Superior temporal gyrus (tissue), 1 donor: ENCODE results near the gene HIVEP2.

Experiments
- DNase-seq: peaks from one replicate; pipeline ENCODE4 v3.0.0-alpha.2; 2016; ENCODE audit errors: extremely low spot score

HIVEP2 gene

DNA sequence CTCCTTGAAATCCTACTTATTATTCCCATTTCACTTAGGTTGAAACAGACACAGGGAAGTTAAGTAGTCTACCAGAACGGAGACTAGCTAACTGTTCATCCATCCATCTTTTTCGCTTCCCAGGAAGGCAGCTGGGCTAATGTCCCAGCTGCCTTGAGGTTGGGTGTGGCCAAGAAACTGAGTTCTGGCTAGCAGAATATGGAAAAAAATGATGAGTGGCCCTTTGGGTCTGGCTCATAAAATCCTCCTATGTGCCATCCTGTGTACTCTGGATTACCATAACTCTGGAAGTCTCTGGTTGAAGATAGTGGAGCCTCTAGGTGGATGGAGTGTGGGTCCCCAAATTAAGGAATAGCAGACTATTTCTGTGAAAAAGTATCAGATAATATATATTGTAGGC, 206.2 kb downstream of the HIVEP2 start:
- DNase-seq = no peak

DNA sequence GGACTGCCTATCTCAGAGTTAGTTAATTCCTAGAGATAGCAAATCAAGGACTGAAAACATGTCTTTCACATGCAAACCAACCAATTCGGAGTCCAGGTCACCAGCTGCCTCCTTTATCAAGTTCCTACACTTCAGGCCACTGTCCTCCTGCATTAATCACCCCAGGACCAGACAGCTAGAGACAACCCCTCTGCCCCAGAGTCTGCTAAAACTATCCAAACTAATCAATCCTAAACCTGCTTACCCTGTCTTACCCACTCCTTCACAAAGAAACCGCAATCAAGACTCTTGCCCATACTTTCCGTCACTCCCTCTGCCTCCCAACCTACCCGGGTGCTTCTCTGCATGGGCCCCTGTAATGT, 207.0 kb downstream of the HIVEP2 start:
- DNase-seq = no peak

DNA sequence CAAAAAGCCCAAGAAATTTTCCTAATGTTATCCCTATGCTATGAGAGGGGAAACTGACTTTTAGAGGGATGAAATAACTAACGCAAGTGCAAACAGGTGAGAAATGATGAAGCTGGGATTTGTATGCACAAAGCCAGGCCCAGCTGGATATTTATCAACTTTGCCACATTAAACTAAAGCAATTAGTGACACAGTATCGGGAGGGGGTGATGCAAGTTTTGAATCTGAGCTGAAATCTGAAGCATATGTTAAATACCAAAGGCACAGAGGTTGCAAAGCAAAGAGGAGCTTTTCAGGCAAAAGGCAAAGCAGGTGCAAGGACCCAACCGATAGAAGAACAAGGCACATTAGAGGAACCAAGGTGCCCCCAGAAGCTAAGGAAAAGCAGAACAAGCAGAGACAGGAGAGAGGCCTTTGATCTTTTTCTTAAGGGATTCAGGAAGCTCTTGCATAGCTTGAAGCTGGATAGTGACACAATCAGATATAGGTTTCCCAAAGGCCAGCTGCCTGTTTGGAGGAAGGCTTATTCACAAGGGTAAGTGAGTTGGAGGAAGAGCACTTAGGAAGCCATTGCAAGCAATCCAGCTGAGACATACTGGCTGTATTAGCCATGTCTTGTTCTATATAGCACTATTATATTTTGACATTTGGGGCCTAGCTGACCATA, 207.5 kb downstream of the HIVEP2 start:
- DNase-seq = no peak

DNA sequence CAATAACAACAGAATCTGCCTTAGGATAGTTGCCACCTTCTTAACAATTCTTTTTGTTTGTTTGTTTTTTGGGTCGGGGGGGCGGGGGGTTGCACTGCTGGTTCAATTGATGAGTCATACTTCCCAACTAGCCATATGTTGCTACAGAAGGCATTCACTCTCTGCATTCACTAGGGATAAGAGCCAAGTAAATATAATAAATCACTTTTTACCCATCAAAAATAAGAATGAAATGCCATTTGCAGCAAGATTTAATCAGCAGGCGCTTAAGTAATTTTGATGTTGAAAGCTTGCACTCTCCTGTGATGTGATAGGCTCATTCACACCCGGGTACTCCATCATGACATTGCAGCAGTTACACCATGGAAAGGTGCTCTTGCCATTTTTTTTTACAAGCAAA, 209.8 kb downstream of the HIVEP2 start:
- no peak for DNase-seq

DNA sequence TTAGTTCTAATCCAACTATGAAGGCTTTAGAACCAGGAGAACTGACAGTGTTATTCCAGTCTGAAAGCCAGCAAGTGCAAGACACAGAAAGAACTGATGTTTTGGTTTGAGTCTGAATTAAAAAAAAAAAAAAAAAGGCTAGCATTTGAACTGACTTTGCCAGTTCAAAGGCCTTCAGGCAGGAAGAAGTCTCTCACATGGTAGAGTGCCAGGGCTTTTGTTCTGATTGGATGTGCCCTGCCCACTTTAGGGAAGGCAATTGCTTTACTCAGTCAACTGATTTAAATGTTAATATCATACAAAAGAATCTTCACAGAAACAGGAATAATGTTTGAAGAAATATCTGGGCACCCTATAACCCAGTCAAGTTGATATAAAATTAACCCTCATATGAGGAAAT, 212.2 kb downstream of the HIVEP2 start:
- DNase-seq = no peak

DNA sequence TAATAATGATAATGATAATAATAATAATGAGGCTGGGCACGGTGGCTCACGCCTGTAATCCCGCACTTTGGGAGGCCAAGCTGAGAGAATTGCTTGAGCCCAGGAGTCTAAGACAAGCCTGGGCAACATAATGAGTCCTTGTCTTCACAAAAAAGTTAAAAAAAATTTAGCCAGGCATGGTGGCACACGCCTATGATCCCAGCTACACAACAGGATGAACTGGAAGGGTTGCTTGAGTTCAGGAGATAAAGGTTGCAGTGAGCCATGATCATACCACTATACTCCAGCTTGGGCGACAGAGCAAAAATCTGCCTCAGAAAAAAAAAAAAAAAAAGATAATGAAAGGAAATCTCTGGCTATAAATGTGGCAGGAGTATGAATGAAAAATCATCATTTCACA, 213.4 kb downstream of the HIVEP2 start:
- no peak for DNase-seq

DNA sequence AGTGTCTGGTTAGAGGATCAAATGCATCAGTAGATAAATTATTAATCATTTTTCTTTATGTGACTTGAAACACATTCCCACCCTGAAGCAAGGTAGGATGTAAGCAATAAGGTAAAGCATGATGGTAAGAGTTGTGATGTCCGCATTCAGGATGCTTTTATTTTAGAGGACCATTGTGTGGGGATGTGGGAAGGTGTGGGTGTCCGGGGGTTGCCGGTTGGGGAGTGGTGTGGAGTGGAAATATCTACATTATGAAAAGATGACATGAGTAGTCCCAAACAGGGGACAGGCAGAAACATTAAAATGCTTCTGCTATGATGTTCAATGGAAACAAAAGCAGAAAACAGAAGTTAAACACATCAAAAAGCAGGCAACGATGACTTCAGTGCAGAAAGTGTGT, 215.4 kb downstream of the HIVEP2 start:
- DNase-seq = no peak

DNA sequence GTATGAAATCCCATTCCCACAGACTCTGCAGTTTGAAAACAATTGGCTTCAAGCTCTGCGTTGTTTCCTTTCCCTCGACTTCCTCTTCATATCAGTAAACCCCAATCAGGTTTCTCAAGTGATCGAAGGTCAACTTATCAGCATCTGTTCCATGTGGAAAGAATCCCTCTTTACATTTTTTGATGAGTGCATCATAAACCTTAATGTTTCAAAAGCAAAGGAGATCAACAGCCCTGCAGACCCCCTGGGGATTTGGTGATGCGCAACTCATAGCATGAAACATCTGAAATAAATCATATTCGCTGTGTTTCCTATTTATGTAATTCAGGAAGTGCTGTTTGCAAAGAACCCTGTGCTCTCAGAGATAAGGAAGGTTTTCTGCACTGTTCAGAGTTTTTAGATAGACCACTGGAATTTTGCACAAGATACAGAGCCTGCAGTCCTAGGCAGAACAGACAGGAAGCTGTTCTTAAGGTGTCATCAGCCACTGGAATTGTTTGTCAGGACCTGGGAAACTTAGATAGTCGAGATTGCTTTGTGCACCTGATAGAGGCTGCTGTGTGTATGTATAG, 216.0 kb downstream of the HIVEP2 start:
- no peak for DNase-seq

DNA sequence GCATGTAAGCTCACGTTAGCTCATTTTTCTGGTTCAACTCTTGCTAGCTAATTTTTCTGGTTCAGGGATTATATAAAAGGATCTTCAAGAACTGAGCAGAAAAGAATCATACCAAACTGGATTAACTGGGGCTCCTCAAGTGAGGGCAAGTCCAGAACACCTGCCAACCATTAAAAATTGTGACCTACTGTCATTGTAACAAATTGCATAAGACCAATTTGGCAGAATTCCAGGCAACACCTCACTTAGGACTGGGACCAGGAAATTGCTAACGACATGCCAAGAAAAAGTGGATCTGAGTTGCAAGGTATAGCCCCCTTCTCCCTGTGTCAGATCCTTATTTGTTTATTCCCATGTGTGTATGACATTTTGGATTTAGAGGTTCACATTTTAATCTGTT, 216.6 kb downstream of the HIVEP2 start:
- no peak for DNase-seq

DNA sequence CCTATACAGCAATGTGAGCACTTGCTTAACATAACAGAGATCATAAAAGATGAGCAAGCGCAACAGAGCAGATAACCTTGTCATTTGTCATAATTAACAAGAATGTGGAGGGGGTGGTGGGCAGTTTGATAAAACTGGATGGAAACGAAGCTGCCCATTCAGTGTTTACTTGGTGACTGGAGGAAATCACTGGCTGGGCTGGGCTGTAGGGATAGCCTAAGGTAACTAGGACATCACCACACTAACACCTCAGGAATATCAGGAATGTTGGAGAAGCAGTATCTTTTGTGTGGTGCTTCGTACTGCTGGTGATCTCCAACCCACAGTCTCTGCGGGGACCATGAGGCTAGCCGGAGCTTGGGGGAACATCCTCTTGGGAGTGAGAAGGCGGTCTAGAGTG, 218.4 kb downstream of the HIVEP2 start:
- DNase-seq = no peak

DNA sequence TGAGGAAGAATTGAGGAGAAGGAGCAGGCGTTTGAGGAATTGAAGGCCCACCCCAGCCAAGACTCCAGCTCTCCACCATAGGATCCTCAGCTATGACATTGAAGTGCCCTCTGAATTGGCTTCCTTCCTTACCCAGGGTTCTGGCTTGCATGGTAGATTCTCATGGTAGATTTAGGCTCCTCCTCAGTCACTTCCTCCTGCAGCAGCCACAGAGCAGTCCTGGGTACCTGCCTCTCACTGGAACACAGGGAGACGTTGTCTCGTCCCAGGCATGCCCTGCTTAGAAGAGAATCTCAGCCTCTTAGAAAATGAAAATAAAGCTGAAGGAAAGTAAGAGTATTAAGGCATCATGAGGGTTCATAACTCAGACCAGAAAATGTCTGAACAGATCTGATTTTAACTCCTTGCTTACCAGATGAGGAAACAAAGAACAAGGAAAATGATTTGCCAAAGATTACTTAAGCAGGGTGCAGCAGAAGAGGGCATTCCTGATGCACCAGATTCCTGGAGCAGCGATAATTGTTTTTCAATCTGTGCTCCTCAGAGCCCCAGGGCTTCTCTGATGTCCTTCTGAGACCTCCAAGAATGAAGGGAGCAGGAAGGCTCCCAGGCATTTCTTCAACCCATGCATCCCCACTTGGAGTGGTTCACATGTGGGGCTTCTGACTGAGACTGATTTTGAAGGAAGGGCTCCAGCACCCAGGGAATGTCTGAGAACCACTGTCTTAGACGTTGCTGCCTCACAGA, 219.8 kb downstream of the HIVEP2 start:
- no peak for DNase-seq

DNA sequence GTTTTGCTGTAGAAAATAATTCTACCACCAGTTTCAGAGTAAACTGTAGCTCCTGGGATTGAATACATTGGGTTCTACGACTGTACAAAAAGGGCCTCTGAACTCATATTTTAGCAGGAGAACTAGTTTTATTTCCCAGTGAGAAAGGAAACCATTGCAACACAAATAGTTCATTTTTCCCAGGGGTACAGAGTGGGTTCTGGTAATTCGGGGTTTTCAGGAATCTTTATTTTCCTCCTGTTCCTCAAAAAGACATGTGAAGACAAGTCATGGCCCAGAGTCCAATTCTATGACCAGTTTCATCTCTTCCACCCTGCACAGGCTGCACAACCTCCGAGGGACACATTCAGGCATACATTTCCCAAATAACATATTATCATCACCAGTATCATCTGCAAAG, 222.1 kb downstream of the HIVEP2 start:
- no peak for DNase-seq

DNA sequence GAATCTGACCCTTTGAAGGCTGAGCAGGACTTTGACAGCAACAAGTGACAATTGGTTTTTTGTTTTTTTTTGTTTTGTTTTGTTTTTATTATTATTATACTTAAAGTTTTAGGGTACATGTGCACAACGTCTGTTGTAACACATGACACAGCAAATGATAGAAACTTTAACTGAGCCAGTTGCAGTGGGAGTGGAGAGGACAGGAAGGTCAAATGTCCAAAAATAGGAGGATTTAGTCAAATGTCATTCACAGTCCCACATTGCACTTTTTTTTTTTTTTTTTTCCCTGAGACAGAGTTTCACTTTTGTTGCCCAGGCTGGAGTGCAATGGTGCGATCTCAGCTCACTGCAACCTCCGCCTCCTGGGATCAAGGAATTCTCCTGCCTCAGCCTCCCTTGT, 223.0 kb downstream of the HIVEP2 start:
- no peak for DNase-seq

DNA sequence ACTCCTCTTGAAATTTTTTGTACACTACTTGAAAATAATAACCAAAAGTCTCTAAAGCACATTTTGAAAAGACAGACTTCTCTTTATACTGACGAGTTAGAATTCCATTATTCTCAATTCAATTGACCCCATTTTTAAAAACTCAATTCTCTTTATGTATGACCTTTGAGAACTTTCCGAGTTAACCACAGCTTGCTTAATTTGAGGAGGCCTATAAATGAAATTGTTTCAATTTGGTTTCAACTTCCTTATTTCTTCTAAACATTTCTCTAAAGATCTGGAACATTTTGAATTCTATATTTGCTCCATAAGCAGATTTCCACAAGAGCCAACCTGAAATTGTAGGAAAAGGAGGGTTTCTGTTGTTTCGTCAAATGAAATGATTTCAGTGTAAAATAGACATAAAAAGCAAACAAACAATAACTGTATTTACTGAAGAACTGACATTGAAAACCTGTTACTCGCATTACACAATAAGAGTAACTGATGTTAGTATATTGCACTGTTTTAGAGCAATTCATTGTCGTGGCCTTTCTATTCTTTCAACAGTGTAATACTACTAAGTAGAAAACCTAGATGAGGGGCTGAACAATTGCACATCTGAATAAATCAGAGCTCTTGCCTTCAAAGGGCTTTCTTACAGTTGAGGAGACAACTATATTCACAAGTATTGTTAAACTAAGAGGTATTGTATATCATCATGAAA, 223.6 kb downstream of the HIVEP2 start:
- no peak for DNase-seq

DNA sequence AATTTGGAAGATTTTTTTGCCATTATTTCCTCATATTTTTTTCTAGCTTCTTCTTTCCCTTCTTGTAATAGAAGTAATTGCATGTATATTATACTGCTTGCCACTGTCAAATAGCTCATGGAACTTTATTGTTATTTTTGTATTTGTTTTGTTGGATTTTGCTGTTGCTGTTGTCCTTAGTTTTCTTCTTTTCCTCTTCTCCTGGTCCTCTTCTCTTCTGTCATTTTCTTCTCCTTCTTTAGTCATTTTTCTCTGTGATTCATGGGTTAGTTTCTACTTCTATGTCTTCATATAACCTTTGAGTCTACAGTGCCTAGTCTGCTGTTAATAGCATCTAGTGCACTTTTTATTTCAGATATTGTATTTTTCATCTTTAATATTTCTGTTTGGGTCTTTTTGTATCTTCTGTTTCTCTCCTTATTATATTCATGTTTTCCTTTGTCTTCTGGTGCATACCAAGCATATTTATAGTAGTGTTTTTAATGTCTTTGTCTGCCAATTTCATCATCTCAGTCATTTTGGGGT, 226.2 kb downstream of the HIVEP2 start:
- DNase-seq = no peak

DNA sequence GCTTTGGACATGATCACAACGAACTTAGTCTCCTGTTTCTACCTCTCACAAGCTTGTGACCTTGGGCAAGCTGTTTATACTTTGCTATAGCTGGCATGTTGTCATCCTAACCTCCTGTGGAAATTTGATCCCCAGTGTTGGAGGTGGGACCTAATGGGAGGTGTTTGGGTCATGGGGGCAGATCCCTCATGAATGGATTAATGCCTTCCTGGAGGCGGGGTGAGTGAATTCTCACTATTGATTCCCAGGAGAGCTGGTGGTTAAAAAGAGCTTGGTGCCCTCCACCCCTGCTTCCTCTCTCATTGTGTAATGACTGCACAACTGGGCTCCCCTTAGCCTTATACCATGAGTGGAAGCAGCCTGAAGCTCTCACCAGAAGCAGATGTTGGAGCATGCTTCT, 228.9 kb downstream of the HIVEP2 start:
- DNase-seq = no peak

DNA sequence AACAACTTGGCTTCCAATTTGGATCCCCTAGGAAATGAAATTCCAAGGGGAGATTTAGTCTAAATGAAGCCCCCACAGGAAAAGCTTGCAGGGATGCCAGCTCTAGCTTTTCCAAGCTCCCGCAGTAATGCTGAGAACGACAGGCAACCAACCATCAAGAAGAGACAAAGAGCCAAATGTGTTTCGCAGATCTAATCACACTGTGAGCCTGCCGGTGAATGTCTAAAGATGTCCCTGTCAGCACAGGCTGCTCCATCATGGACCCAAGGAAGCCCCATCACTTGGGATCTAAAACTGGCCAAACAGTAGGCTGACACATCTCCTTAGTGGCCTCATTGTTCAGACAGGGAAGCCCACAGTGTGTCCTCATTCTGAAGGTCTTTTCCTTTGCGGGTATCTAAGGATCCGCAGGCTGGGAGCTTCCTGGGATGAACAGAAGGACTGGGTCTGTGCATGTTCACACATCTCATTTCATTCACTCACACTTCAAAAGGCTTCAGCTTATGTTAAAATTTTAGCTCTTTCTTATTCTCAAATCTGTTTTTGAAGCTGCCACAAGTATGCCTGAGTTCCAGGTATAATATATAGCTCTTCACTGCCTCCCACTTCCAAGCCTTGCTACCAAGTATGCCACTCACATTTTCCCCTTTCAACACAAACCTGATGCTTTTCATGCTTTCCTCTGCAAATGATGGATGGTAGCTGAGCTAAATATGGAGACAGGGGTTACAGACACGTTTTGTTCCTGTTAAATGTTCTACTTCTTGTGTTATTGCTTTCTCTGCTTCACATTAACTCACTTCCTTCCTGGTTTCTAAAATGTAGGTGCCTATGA, 229.8 kb downstream of the HIVEP2 start:
- DNase-seq = peak; percentile 65

DNA sequence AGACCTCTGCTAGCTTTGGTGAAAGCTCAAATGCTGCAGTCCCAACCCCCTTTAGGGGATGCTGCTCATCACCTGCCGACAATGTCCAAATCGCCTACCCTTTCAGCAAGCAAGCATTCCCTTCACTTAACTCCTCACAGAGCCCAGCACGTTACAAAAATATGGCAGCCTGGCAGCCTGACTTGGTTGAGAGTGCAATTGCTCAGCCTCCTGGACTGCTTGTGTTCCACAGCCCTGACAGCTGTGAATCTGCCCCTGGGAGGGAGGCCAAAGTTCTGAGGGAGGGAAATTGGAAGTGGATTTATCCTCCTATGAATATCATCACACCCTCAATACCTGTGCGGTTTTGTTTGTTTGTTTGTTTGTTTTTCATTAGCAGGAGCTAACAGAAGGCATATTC, 231.0 kb downstream of the HIVEP2 start:
- DNase-seq = no peak

DNA sequence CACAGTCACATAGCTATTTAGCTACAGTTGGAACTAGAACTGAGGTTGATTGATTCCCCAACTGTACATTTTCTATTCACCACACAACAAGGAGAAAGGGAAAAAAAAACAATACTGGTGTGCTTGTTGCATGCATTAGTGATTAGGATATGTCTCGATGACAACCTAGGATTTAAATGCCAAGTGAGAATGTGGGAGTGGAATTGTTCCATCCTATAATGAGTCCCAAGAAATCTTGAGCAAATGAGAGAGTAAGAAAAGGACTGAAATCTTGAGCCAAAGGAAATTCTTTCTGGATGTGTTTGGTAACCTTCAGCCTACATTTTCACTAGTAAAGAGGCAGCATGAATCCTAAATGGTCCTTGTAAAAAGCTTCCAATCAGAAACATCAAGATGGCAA, 232.7 kb downstream of the HIVEP2 start:
- no peak for DNase-seq

DNA sequence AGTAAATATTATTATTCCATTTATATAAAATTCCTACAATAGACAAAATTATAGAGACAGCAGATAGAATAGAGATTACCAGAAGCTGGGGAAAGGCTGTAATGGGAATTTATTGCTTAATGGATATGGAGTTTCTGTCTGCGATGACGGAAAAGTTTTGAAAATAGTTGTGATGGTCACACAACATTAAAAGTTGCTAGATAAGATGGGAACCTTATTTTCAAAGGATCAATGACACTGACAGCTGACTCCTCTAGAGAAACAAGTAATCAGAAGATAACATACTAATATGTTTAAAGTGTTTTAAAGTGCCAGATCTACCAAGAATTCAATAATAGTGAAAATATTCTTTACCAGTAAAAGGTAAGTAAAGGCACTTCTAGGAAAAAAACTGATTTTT, 236.3 kb downstream of the HIVEP2 start:
- DNase-seq = no peak

DNA sequence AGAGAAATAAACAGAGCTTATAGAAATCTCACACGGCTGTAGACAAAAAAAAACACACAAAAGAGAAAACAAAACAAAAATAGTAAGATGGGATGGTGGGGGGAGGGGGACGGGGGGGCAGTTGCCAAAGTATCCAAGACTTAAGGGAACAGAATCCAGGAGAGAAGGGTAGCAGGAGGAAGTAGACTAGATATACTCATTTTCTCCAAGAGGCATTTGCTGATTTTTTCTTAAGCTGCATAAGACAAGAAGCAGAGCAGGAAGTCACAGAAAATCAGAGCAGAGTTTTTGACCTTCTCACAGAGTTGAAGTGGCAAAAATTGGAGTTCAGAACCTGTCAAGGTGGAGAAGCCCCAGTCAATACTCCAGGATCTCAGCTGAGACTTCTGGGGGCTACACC, 237.7 kb downstream of the HIVEP2 start:
- no peak for DNase-seq

DNA sequence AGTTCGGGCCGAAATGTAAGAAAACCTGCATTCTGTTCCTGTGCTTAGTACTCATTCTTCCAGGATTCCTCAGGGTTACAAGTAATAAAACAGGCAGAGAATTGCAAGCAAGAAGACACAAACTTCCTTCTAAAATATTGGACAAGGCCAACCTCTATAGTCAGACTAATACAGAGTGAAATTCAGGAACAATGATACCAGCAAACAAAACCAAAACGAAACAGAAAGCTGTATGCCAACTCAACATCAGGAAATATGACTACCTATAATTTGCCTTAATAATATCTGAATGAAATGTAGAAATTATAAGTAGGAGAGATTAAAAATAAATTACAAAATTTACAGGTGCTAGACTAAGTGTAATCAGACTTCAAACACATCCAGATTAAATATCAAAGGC, 238.8 kb downstream of the HIVEP2 start:
- DNase-seq = peak; percentile 7
